HepG2 (cell line): Measurements from ENCODE around the gene SLC35B4. TPM values are rescaled to one million over a fixed set of nuclear protein-coding genes. Genes with fewer than 3 reads are reported as not detected.

Source experiments
- ETV6 ChIP-seq: sonication (generic); formaldehyde crosslinking; conservative IDR thresholded peaks from 2 replicates; pipeline ENCODE4 v1.4.0; 2020; ENCODE audit warnings: missing genetic modification reagents
- FOXA3 ChIP-seq: IDR thresholded peaks from 2 replicates; pipeline ENCODE4 v1.6.1; 2016; ENCODE audit warnings: missing genetic modification reagents, missing compliant biosample characterization
- HDAC2 ChIP-seq: sonication (generic); formaldehyde crosslinking; IDR thresholded peaks from 2 replicates; pipeline ENCODE4 v1.4.0; 2020; ENCODE audit warnings: missing genetic modification reagents
- HOXA3 ChIP-seq: sonication (generic); formaldehyde crosslinking; IDR thresholded peaks from 2 replicates; pipeline ENCODE4 v1.5.0; 2020; ENCODE audit warnings: missing genetic modification reagents
- IRF2 ChIP-seq: IDR thresholded peaks from 2 replicates; pipeline ENCODE4 v1.6.1; 2018; ENCODE audit warnings: missing genetic modification reagents, missing compliant biosample characterization
- NFYB ChIP-seq: sonication (generic); formaldehyde crosslinking; IDR thresholded peaks from 2 replicates; pipeline ENCODE4 v1.4.0; 2020; ENCODE audit warnings: missing genetic modification reagents
- PRDM4 ChIP-seq: sonication (generic); formaldehyde crosslinking; IDR thresholded peaks from 2 replicates; pipeline ENCODE4 v1.9.0; 2021; ENCODE audit warnings: missing genetic modification reagents, borderline replicate concordance
- RXRB ChIP-seq: IDR thresholded peaks from 2 replicates; pipeline ENCODE4 v1.6.1; 2016; ENCODE audit warnings: borderline replicate concordance, missing genetic modification reagents, missing compliant biosample characterization
- SATB2 ChIP-seq: sonication (generic); formaldehyde crosslinking; IDR thresholded peaks from 2 replicates; pipeline ENCODE4 v1.5.0; 2020; ENCODE audit warnings: missing genetic modification reagents
- ZBTB44 ChIP-seq: sonication (generic); formaldehyde crosslinking; IDR thresholded peaks from 2 replicates; pipeline ENCODE4 v1.4.0; 2020; ENCODE audit warnings: missing genetic modification reagents
- ZHX1 ChIP-seq: sonication (generic); formaldehyde crosslinking; IDR thresholded peaks from 2 replicates; pipeline ENCODE4 v1.8.1; 2022; ENCODE audit warnings: low read depth, mild to moderate bottlenecking, missing genetic modification reagents
- ZIK1 ChIP-seq: sonication (generic); formaldehyde crosslinking; IDR thresholded peaks from 2 replicates; pipeline ENCODE4 v1.5.0; 2020; ENCODE audit warnings: mild to moderate bottlenecking, low read depth, missing genetic modification reagents, borderline replicate concordance
- ZNF143 ChIP-seq: sonication (generic); formaldehyde crosslinking; IDR thresholded peaks from 2 replicates; pipeline ENCODE4 v1.4.0; 2020; ENCODE audit warnings: missing genetic modification reagents
- ZNF468 ChIP-seq: sonication (generic); formaldehyde crosslinking; IDR thresholded peaks from 2 replicates; pipeline ENCODE4 v1.8.0; 2022; ENCODE audit warnings: mild to moderate bottlenecking, moderate library complexity, missing genetic modification reagents
- ZNF510 ChIP-seq: sonication (generic); formaldehyde crosslinking; IDR thresholded peaks from 2 replicates; pipeline ENCODE4 v1.4.0; 2020; ENCODE audit warnings: low read depth, mild to moderate bottlenecking, missing genetic modification reagents
- ZNF562 ChIP-seq: sonication (generic); formaldehyde crosslinking; IDR thresholded peaks from 2 replicates; pipeline ENCODE4 v1.8.0; 2022; ENCODE audit warnings: missing genetic modification reagents, borderline replicate concordance
- ZNF569 ChIP-seq: sonication (generic); formaldehyde crosslinking; IDR thresholded peaks from 2 replicates; pipeline ENCODE4 v1.5.0; 2020; ENCODE audit warnings: mild to moderate bottlenecking, missing genetic modification reagents, moderate library complexity, borderline replicate concordance
- ZNF691 ChIP-seq: sonication (generic); formaldehyde crosslinking; IDR thresholded peaks from 2 replicates; pipeline ENCODE4 v1.4.0; 2020; ENCODE audit warnings: missing genetic modification reagents, low read depth, mild to moderate bottlenecking, borderline replicate concordance
- ZNF878 ChIP-seq: sonication (generic); formaldehyde crosslinking; IDR thresholded peaks from 2 replicates; pipeline ENCODE4 v1.8.1; 2023; ENCODE audit warnings: mild to moderate bottlenecking, missing genetic modification reagents, moderate library complexity
- ZSCAN12 ChIP-seq: sonication (generic); formaldehyde crosslinking; IDR thresholded peaks from 2 replicates; pipeline ENCODE4 v1.9.0; 2021; ENCODE audit warnings: mild to moderate bottlenecking, missing genetic modification reagents
- polyA plus RNA-seq, 8 experiments: library from polyadenylated mRNA; depleted of rRNA in 3 of 8; stranded (reverse) in 7 of 8; unstranded in 1 of 8; fragments of >200 nt; fragmentation: Illumina TruSeq in 4 of 8; extraction: Trizol in 4 of 8; gene quantifications; 2 replicates each; pipeline versions ENCODE4 v1.2.1 to v1.2.3, GENCODE V29; 2011 to 2016; ENCODE audit warnings: low read depth in 4 of 8, missing spikeins in 1 of 8, mixed read lengths in 1 of 8; ENCODE audit not compliant: insufficient read depth in 1 of 8
- total RNA-seq, 5 experiments: library from RNA; depleted of rRNA; stranded (reverse); fragments of >200 nt; fragmentation: Illumina TruSeq; extraction: Trizol; gene quantifications; 2 replicates each; pipeline ENCODE4 v1.2.3, GENCODE V29; 2016; ENCODE audit warnings: low read depth in 1 of 5

Gene SLC35B4
- total and polyA plus RNA-seq, 2 of the 13 experiments (the other 11 are each of a cell fraction or from before 2014, with no cell fraction given) = 17.1 to 17.8 TPM

GRCh38 chr7:134355927-134356326 is 39.2 kb upstream of the SLC35B4 start (continued):
- TF ChIP-seq ZHX1 (CRISPR knock-in tag) (no peak), ZIK1 (CRISPR knock-in tag) (no peak), ZNF878 (CRISPR knock-in tag) (no peak), ETV6 (CRISPR knock-in tag) (no peak), ZSCAN12 (CRISPR knock-in tag) (no peak), ZNF468 (no peak), ZNF569 (CRISPR knock-in tag) (no peak), PRDM4 (no peak), ZNF143 (CRISPR knock-in tag) (no peak), ZBTB44 (no peak), RXRB (CRISPR knock-in tag) (no peak), HOXA3 (CRISPR knock-in tag) (no peak; the same call in 1 of the 2 replicates), ZNF562 (CRISPR knock-in tag) (no peak), NFYB (CRISPR knock-in tag) (no peak), SATB2 (CRISPR knock-in tag) (no peak), FOXA3 (peak; percentile 30; the same call in 1 of the 2 replicates), ZNF691 (CRISPR knock-in tag) (no peak), HDAC2 (0 out of 2 replicates have a peak, but pooled peaks have one; percentile 18), ZNF510 (CRISPR knock-in tag) (no peak), IRF2 (CRISPR knock-in tag) (no peak)
